Brain microvascular endothelial cell (primary cell): ENCODE data around the gene SLC35E2B.

Experiments
- DNase-seq: peaks from one replicate; pipeline ENCODE4 v3.0.0-alpha.2; 2020
- H3K27ac ChIP-seq: fragments of 250-450 bp; sonication (Bioruptor Pico); 2 replicates; pipeline ENCODE4 v1.5.1; 2020; ENCODE audit warnings: mild to moderate bottlenecking, moderate library complexity
- H3K27me3 ChIP-seq: fragments of 250-450 bp; sonication (Bioruptor Pico); replicated peaks from 2 replicates; pipeline ENCODE4 v1.5.1; 2020; ENCODE audit warnings: mild to moderate bottlenecking
- H3K36me3 ChIP-seq: fragments of 250-450 bp; sonication (Bioruptor Pico); replicated peaks from 2 replicates; pipeline ENCODE4 v1.5.1; 2020; ENCODE audit warnings: mild to moderate bottlenecking
- H3K4me3 ChIP-seq: 2 replicates; pipeline ENCODE4 v1.5.1; 2011; ENCODE audit warnings: low read depth, mild to moderate bottlenecking, control low read depth, low read length, moderate library complexity
- CTCF ChIP-seq: IDR thresholded peaks from 2 replicates; pipeline ENCODE4 v1.5.1; 2011; ENCODE audit warnings: low read depth, mild to moderate bottlenecking, moderate library complexity, low read length, control low read depth, inconsistent platforms; ENCODE audit errors: missing control alignments
- in situ Hi-C: cut with HindIII; loops from 2 replicates; pipeline ENCODE4 v1.10.0; 2017; ENCODE audit warnings: low sequenced_read_pairs, low pct_ligation_motif_present

Gene SLC35E2B

GRCh38 chr1:1610796-1611195 lies 81.8 kb downstream of the SLC35E2B start:
- DNase-seq: no peak
- in situ Hi-C loops: no loop called here
- H3K4me3 ChIP-seq: no peak overlapping the region
- no peaks in the 10 kb centered on the region for H3K36me3 ChIP-seq
- no peak overlapping the region for H3K27ac ChIP-seq
- TF ChIP-seq CTCF: no peak
- H3K27me3 ChIP-seq: no peaks in the 10 kb centered on the region

- DNase-seq: no peak
These were observed 82.6 kb downstream of the SLC35E2B start for GRCh38 chr1:1609822-1610485.

More at GRCh38 chr1:1609822-1610485, 82.6 kb downstream of the SLC35E2B start:
- no peaks in the 10 kb centered on the region for H3K36me3 ChIP-seq
- H3K27ac ChIP-seq: no peak overlapping the region
- no peak for TF ChIP-seq CTCF
- H3K27me3 ChIP-seq: no peaks in the 10 kb centered on the region
- H3K4me3 ChIP-seq: no peak overlapping the region
- in situ Hi-C loops: no loop called here
